Transverse colon (tissue), 3 donors: Measurements from ENCODE around the gene CPEB1.

Source experiments
- EP300 ChIP-seq: sonication (generic); formaldehyde crosslinking; IDR thresholded peaks from one replicate; pipeline ENCODE4 v1.6.1; 2017; ENCODE audit warnings: antibody characterized with exemption, low read depth
- TF ChIP-seq, protein P1 (sequence below), 5 experiments: fragments of 200-600 bp in 3 of 5; fragments of 450-650 bp in 2 of 5; sonication (generic) in 3 of 5; IDR thresholded peaks; 1 replicate in 2 of 5; 2 replicates in 3 of 5; pipeline ENCODE4 v1.5.1; 2016 to 2017; ENCODE audit warnings: antibody characterized with exemption in 5 of 5, inconsistent platforms in 3 of 5, mild to moderate bottlenecking in 2 of 5, moderate library complexity in 1 of 5

DNA sequence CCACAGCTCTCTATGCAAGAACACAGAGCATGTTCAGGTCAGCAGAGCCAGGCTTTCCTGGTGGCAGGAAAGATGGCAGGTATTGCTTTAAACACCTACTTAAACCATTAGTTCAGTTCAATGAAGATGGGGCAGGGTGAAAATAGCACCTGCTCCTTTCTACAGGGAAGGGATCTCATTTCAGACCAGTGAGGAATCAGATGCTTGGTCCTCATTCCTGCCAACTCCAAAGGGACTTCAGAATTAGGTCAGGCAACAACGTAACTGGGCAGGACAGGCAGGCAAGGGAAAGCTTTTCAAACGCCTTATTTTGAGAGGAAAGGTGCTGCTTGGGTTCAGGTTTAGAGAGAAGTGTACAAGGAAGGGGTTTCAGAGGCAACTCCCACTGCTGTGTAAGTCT lies 94.3 kb downstream of the CPEB1 start:
- TF ChIP-seq, protein P1, sequence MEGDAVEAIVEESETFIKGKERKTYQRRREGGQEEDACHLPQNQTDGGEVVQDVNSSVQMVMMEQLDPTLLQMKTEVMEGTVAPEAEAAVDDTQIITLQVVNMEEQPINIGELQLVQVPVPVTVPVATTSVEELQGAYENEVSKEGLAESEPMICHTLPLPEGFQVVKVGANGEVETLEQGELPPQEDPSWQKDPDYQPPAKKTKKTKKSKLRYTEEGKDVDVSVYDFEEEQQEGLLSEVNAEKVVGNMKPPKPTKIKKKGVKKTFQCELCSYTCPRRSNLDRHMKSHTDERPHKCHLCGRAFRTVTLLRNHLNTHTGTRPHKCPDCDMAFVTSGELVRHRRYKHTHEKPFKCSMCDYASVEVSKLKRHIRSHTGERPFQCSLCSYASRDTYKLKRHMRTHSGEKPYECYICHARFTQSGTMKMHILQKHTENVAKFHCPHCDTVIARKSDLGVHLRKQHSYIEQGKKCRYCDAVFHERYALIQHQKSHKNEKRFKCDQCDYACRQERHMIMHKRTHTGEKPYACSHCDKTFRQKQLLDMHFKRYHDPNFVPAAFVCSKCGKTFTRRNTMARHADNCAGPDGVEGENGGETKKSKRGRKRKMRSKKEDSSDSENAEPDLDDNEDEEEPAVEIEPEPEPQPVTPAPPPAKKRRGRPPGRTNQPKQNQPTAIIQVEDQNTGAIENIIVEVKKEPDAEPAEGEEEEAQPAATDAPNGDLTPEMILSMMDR (IDR thresholded peaks at IDR 0.05) = no peak
- no peak for TF ChIP-seq EP300
